Neutrophil (primary cell): ENCODE data around the gene CAPN6.

Experiments used
- H3K27ac ChIP-seq: fragments of 200-600 bp; sonication (generic); 2 replicates; pipeline ENCODE4 v1.5.1; 2016; ENCODE audit warnings: mild to moderate bottlenecking, moderate library complexity
- H3K27me3 ChIP-seq: fragments of 200-600 bp; sonication (generic); 2 replicates; pipeline ENCODE4 v1.6.0; 2016; ENCODE audit warnings: mild to moderate bottlenecking
- H3K36me3 ChIP-seq: fragments of 200-600 bp; sonication (generic); 2 replicates; pipeline ENCODE4 v1.5.1; 2017
- H3K4me1 ChIP-seq, 2 experiments: fragments of 200-600 bp in 1 of 2; sonication (generic) in 1 of 2; 1 replicate in 1 of 2; 2 replicates in 1 of 2; pipeline versions ENCODE4 v1.5.1 to v1.6.1; 2013 to 2016; ENCODE audit warnings: low read depth in 1 of 2, low read length in 1 of 2, mild to moderate bottlenecking in 1 of 2, moderate library complexity in 1 of 2; ENCODE audit not compliant: control insufficient read depth in 1 of 2, insufficient read depth in 1 of 2
- H3K4me3 ChIP-seq, 2 experiments: fragments of 200-600 bp in 1 of 2; sonication (generic) in 1 of 2; 1 replicate in 1 of 2; 2 replicates in 1 of 2; pipeline ENCODE4 v1.5.1; 2013 to 2016; ENCODE audit warnings: low read depth in 1 of 2, low read length in 1 of 2, mild to moderate bottlenecking in 1 of 2, moderate library complexity in 1 of 2
- H3K9me3 ChIP-seq: fragments of 200-600 bp; sonication (generic); 2 replicates; pipeline ENCODE4 v1.5.1; 2016
- TF ChIP-seq, protein P1 (sequence below): fragments of 200-600 bp; sonication (generic); IDR thresholded peaks from 2 replicates; pipeline ENCODE4 v1.5.1; 2016; ENCODE audit warnings: antibody characterized with exemption

Gene CAPN6

DNA sequence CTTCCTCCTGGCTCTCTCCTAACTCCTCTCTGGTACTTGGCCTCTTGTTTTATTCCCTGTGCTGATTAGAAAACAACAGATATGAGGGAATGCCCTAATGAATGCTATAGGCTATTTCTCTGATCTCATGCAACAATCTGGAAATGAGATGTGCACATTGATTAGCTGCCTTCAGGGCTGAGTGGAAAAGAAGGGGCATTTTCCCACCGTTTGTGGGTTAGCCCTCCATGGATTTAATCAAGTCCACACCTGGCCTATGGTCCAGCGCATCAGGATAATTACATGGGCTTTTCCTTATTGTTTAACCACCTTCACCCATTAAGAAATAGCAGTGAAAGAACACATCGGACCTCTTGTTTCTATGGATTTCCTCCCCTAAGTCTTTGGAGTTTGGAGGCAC, 70.0 kb downstream of the CAPN6 start:
- no peaks in the 10 kb centered on the region for H3K27me3 ChIP-seq
- H3K36me3 ChIP-seq, result no peaks in the 10 kb centered on the region
- no peak overlapping the region for H3K27ac ChIP-seq
- H3K4me3 ChIP-seq, result no peak overlapping the region
- H3K9me3 ChIP-seq, result no peaks in the 10 kb centered on the region
- TF ChIP-seq, protein P1, sequence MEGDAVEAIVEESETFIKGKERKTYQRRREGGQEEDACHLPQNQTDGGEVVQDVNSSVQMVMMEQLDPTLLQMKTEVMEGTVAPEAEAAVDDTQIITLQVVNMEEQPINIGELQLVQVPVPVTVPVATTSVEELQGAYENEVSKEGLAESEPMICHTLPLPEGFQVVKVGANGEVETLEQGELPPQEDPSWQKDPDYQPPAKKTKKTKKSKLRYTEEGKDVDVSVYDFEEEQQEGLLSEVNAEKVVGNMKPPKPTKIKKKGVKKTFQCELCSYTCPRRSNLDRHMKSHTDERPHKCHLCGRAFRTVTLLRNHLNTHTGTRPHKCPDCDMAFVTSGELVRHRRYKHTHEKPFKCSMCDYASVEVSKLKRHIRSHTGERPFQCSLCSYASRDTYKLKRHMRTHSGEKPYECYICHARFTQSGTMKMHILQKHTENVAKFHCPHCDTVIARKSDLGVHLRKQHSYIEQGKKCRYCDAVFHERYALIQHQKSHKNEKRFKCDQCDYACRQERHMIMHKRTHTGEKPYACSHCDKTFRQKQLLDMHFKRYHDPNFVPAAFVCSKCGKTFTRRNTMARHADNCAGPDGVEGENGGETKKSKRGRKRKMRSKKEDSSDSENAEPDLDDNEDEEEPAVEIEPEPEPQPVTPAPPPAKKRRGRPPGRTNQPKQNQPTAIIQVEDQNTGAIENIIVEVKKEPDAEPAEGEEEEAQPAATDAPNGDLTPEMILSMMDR, result no peak
- no peaks in the 10 kb centered on the region for H3K4me1 ChIP-seq

DNA sequence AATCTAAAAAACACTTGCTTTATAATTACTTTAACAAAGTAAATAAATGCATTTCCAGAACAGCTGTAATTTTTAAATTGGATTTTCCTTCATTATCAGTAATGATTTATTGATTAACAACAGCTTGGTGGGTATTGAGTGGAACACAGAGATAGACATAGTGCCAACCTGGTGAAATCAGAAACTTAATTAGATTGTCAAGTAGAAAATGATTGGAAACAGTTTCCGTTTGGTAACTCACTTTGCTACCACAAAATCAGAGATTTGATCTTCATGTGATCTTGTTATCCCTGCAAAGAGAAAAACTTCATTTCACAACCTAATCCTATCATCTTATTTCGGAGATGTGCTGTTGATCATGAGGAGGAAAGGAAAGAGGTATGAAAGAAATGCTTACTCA, 70.8 kb downstream of the CAPN6 start:
- Histone ChIP-seq H3K36me3 (no peaks in the 10 kb centered on the region), H3K4me1 (no peaks in the 10 kb centered on the region), H3K27me3 (no peaks in the 10 kb centered on the region), H3K4me3 (no peak overlapping the region), H3K27ac (no peak overlapping the region), H3K9me3 (no peaks in the 10 kb centered on the region)
- TF ChIP-seq, protein P1, result no peak
